AG04449 (cell line): ENCODE data around the gene PTPN9.

ENCODE experiments used
- CTCF ChIA-PET: fragments of 350-600 bp; formaldehyde crosslinking; extraction: SDS; loops from one replicate; lab custom pipeline; 2021; ENCODE audit warnings: antibody characterized with exemption; lab: Yijun Ruan, JAX
- POLR2A ChIA-PET: fragments of 400-600, 350-600 bp; formaldehyde crosslinking; extraction: SDS; loops from one replicate; lab custom pipeline; 2020; ENCODE audit warnings: antibody characterized with exemption, inconsistent platforms; lab: Yijun Ruan, JAX
- DNase-seq: peaks from one replicate; pipeline ENCODE4 v3.0.0-alpha.2; 2010; ENCODE audit warnings: low read depth, low spot score
- H3K4me3 ChIP-seq: 2 replicates; pipeline ENCODE4 v1.5.1; 2011; ENCODE audit warnings: low read depth, mild to moderate bottlenecking, control low read depth, low read length
- TF ChIP-seq, protein P1 (sequence below): IDR thresholded peaks from one replicate; pipeline ENCODE4 v1.5.1; 2011; ENCODE audit warnings: mild to moderate bottlenecking, moderate library complexity, low read length, control low read depth, inconsistent platforms; ENCODE audit not compliant: insufficient read depth; ENCODE audit errors: missing control alignments

PTPN9 gene

DNA sequence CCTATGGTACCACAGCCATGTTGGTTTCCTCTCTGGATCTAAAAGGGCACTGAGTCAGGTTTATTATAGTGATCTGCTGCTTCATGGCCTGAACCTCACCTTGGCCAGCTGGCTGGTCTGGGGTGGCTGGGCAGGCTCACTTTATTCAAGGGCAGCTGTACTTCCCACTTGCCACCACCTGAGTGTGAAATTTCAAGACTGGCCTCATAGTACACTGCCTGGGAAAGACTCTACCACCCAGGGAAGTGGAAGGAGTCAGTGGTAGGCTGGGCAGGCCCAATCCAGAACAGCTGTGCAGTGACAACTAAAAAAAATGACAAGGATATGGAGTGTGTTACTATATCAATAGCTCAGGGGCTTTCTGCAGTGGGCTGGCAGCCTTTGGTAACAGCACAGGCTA, 37.7 kb upstream of the PTPN9 start:
- no peak for DNase-seq
- H3K4me3 ChIP-seq = no peak overlapping the region
- TF ChIP-seq, protein P1, sequence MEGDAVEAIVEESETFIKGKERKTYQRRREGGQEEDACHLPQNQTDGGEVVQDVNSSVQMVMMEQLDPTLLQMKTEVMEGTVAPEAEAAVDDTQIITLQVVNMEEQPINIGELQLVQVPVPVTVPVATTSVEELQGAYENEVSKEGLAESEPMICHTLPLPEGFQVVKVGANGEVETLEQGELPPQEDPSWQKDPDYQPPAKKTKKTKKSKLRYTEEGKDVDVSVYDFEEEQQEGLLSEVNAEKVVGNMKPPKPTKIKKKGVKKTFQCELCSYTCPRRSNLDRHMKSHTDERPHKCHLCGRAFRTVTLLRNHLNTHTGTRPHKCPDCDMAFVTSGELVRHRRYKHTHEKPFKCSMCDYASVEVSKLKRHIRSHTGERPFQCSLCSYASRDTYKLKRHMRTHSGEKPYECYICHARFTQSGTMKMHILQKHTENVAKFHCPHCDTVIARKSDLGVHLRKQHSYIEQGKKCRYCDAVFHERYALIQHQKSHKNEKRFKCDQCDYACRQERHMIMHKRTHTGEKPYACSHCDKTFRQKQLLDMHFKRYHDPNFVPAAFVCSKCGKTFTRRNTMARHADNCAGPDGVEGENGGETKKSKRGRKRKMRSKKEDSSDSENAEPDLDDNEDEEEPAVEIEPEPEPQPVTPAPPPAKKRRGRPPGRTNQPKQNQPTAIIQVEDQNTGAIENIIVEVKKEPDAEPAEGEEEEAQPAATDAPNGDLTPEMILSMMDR = no peak
- ChIA-PET CTCF (interaction anchor here (0.7 to 2.7 kb wide), 3 partner anchors 16 to 249 kb away, joined by 3 to 8 read pairs (median 4); no protein-coding TSS in a partner anchor), POLR2A (no interaction called here)

DNA sequence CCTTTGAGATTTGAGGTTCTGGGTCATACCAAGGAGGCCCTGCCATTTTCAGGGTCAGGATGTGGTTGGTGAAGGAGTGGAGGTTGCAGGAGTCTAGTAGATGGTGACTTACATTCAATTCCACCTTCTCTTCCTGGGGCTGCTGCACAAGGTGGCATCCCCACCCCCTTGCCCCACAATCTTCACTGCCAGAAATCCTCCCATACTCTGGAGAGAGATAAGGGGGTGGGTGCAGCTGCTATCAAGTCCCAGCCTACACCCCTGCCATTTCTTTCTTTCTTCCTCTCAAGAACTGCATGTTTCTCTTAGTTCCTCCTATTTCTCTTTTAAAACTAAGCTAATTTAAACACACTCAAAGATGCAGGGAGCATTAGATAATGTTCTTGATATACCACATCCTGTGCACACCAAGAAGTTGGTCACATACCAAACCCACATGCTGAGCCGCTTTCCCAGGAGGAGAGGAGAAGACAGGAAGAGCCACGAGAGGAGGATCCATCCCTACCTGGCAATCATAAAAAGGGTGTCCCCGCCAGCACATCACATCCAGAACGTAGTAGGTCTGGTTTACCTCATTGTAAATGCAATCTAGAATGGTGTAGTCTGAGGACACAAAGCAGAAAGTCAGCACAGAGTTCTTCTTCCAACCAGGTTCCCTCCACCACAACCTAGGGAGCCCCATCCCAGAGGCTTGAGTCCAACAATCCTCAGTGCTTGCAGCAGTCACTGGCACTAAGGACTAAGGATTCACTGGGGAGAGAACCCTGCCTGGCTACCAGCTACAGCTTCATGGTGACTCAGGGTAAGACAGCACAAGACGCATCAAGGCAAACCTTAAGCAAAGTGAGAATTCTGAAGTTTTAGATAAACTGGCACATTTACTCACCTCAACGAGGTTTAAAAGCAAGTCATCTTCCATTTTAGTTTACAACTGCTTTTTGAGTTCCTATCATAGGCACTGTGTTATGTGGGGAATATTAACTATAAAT, 27.9 kb upstream of the PTPN9 start:
- ChIA-PET POLR2A (no interaction called here), CTCF (interaction anchor here (0.9 to 3.3 kb wide), 4 partner anchors 9 to 195 kb away, joined by 3 to 16 read pairs (median 6); no protein-coding TSS in a partner anchor)
- TF ChIP-seq, protein P1 = no peak
- H3K4me3 ChIP-seq = no peak overlapping the region
- DNase-seq = no peak

DNA sequence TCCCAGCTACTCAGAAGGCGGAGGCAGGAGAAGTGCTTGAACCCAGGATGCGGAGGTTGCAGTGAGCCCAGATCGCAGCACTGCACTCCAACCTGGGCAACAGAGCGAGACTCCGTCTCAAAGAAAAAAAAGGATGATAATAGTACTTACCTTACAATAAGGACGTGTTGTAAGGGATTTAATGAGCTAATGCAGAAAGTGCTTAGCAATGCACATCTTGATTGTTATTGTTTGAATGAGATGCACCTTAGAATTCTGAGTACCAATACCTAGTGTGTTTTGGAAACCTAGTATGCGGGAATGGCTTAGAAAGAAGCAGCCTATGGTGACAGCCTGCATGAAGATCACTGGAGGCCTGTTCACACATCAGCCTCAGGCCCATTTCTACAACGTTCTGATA, 26.9 kb upstream of the PTPN9 start:
- CTCF ChIA-PET = interaction anchor here (0.6 to 3.3 kb wide), 3 partner anchors 8 to 35 kb away, joined by 3 to 16 read pairs (median 7); no protein-coding TSS in a partner anchor
- POLR2A ChIA-PET = no interaction called here
- TF ChIP-seq, protein P1 = no peak
- no peak for DNase-seq
- no peak overlapping the region for H3K4me3 ChIP-seq

DNA sequence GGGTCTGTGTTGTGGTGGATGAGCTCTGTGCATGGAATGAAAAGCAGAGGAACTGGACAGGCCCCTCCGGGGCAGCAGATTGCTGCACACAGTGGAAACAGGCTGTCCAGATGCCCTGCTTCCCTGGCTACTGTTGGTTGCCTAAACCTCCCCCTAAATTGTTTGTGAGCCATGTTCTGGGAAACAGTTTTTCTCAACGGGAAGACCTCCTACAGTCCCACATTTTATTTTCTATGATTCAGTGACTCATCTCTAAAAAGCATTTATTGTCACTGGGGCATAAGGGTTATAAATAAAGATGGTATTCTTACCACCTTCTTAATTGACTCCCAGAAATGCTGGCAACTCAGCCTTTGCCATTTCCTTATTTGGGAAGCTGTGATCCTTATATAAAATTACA, 20.3 kb upstream of the PTPN9 start:
- H3K4me3 ChIP-seq = no peak overlapping the region
- POLR2A ChIA-PET = no interaction called here
- TF ChIP-seq, protein P1 = no peak
- CTCF ChIA-PET = interaction anchor here (3.4 kb wide), 1 partner anchor 8 kb away, joined by 16 read pairs; no protein-coding TSS in a partner anchor
- DNase-seq = no peak

DNA sequence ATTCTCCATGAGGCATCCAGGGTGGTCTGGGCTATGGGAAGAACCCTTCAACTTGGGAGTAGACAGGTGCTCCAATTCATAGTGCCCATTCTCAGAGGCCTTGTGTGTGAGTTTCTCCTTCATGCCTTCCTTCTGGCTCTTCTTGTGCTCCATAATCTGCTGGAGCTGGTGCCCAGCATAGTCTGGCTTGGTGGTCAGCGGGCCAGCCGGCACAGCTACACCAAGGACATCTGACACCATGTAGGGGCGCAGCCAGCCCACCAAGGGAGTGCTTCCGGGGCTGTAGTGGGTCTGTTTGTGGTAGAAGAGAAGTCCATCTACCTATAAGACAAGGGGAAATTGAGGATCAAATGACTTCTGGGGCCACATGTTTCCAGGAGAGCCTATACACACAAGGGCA, 19.2 kb upstream of the PTPN9 start:
- no peak for DNase-seq
- TF ChIP-seq, protein P1 = no peak
- H3K4me3 ChIP-seq = no peak overlapping the region
- ChIA-PET CTCF (interaction anchor here (1.3 to 3.4 kb wide), 5 partner anchors 9 to 178 kb away, joined by 3 to 16 read pairs (median 3); partner anchors contain the start of gene PTPN9), POLR2A (no interaction called here)
